Stimulated activated CD8-positive, alpha-beta memory T cell treated with anti-CD3 and anti-CD28 coated beads, Interleukin-4, amount 100 ng/mL, for 24 hours (primary cell): ENCODE results near the gene ZBTB9.

Experiments
- DNase-seq: peaks from one replicate; pipeline ENCODE4 v3.0.0-alpha.2; 2020; ENCODE audit warnings: low read depth

ZBTB9 gene

GRCh38 chr6:33433001-33433543 is 21.3 kb upstream of the ZBTB9 start:
- no peak for DNase-seq

GRCh38 chr6:33433544-33434191 is 20.7 kb upstream of the ZBTB9 start:
- no peak for DNase-seq

GRCh38 chr6:33434961-33435360 is 19.4 kb upstream of the ZBTB9 start:
- no peak for DNase-seq

- no peak for DNase-seq
Measured at GRCh38 chr6:33437666-33438065, 16.7 kb upstream of the ZBTB9 start.

GRCh38 chr6:33438978-33439594 is 15.3 kb upstream of the ZBTB9 start:
- no peak for DNase-seq

- DNase-seq, result no peak
Measured at GRCh38 chr6:33439956-33440648, 14.3 kb upstream of the ZBTB9 start.

- DNase-seq, result no peak
Measured at GRCh38 chr6:33440649-33441309, 13.6 kb upstream of the ZBTB9 start.

- DNase-seq, result no peak
Measured at GRCh38 chr6:33441457-33441856, 12.9 kb upstream of the ZBTB9 start.

GRCh38 chr6:33442283-33442682 is 12.1 kb upstream of the ZBTB9 start:
- no peak for DNase-seq

- DNase-seq, result no peak
Measured at GRCh38 chr6:33443025-33443424, 11.4 kb upstream of the ZBTB9 start.

- DNase-seq, result no peak
Measured at GRCh38 chr6:33443619-33444504, 10.5 kb upstream of the ZBTB9 start.

- DNase-seq, result no peak
Measured at GRCh38 chr6:33445119-33445603, 9.2 kb upstream of the ZBTB9 start.

- DNase-seq, result no peak
Measured at GRCh38 chr6:33446356-33446755, 8.0 kb upstream of the ZBTB9 start.

GRCh38 chr6:33450434-33450833 is 3.9 kb upstream of the ZBTB9 start:
- DNase-seq, result no peak

- DNase-seq, result no peak
Measured at GRCh38 chr6:33451606-33452005, 2.8 kb upstream of the ZBTB9 start.

- no peak for DNase-seq
Measured at GRCh38 chr6:33452496-33452895, 1.9 kb upstream of the ZBTB9 start.

GRCh38 chr6:33453393-33454008 is 875 bp upstream of the ZBTB9 start:
- DNase-seq, result no peak

GRCh38 chr6:33455051-33455450 is 675 bp downstream of the ZBTB9 start:
- DNase-seq, result no peak

GRCh38 chr6:33456156-33456555 is 1.8 kb downstream of the ZBTB9 start:
- DNase-seq, result no peak

- DNase-seq, result no peak
Measured at GRCh38 chr6:33458676-33459075, 4.3 kb downstream of the ZBTB9 start.

- DNase-seq, result no peak
Measured at GRCh38 chr6:33459226-33459625, 4.8 kb downstream of the ZBTB9 start.
